Activated naive CD4-positive, alpha-beta T cell treated with anti-CD3 and anti-CD28 coated beads for 36 hours (primary cell): Measurements from ENCODE around the gene ST3GAL4. TPM values are rescaled to one million over a fixed set of nuclear protein-coding genes. Genes with fewer than 3 reads are reported as not detected.

ENCODE experiments used
- CTCF ChIA-PET: fragments of 350-600 bp; sonication (Branson Sonifier 250); formaldehyde crosslinking; loops from one replicate; lab custom pipeline; 2021; ENCODE audit warnings: antibody characterized with exemption; lab: Charles Lee
- DNase-seq: peaks from one replicate; pipeline ENCODE4 v3.0.0-alpha.2; 2020
- H3K27ac Mint-ChIP-seq: one replicate; pipeline ENCODE4 v1.8.0; 2021; ENCODE audit warnings: mild to moderate bottlenecking, mixed read lengths
- H3K27me3 Mint-ChIP-seq: one replicate; pipeline ENCODE4 v1.8.0; 2021; ENCODE audit warnings: low read depth, mixed read lengths
- H3K36me3 Mint-ChIP-seq: one replicate; pipeline ENCODE4 v1.8.0; 2021; ENCODE audit warnings: low read depth, mixed read lengths
- H3K4me1 Mint-ChIP-seq: one replicate; pipeline ENCODE4 v1.8.0; 2021; ENCODE audit warnings: low read depth, mixed read lengths
- H3K4me3 Mint-ChIP-seq: one replicate; pipeline ENCODE4 v1.8.0; 2021; ENCODE audit warnings: mild to moderate bottlenecking, moderate library complexity, mixed read lengths
- H3K9me3 Mint-ChIP-seq: one replicate; pipeline ENCODE4 v1.8.0; 2021; ENCODE audit warnings: mixed read lengths
- intact Hi-C: fragments of 100-400 bp; cut with micrococcal nuclease; formaldehyde crosslinking; loops from one replicate; pipeline ENCODE4 v1.15.1; 2023
- total RNA-seq, 2 experiments: library from RNA; stranded (reverse); gene quantifications; one replicate each; pipeline ENCODE4 v1.2.3, GENCODE V29; 2021

The ST3GAL4 gene
- total RNA-seq, 2 experiments from 2014 or later: 7.6 to 8.0 TPM

DNA sequence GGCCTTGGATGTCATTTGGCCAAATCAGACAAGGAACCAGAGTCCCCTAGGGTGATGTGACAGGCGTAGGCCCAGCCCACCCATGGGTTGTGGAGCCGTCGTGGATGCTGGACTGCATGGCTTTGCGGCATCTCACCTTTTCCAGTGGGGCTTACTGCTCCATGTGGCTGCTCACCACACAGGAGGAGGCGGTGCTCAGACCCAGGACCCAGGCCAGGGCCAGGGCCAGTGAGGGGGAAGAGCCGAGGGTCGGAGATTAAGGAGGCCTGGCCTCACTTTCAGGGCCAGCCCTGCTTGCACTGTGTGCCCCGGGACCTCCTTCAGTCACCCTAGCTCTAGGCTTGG is 105.6 kb downstream of the ST3GAL4 start:
- Mint-ChIP-seq H3K27me3 (peaks cover 2% of the 10 kb centered on the region), H3K36me3 (no peaks in the 10 kb centered on the region), H3K4me3 (no peak overlapping the region), H3K9me3 (no peaks in the 10 kb centered on the region), H3K4me1 (peaks cover 11% of the 10 kb centered on the region), H3K27ac (no peak overlapping the region)
- intact Hi-C loops: no loop called here
- no peak for DNase-seq
- CTCF ChIA-PET: interaction anchor here (1.3 to 1.8 kb wide), 2 partner anchors 19 to 20 kb away, joined by 4 to 5 read pairs; no protein-coding TSS in a partner anchor

DNA sequence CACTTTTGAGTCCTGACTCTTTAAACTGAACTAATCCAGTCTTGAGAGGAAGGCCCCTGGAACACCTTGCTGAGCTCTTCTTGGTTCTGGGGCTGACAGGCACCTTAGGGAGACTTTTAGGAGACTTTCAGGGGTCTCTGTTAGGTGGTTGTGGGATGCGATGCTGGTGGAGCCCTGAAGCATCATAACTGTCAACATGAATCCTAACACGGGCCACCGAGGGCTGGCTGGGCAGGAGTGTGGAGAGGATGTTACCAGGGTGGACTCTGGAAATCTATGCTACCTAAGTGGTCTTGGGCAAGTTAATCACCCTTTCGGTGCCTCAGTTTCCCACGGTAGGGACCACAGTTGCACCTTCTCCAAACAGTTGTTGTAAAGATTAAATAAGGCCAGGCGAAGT is 106.5 kb downstream of the ST3GAL4 start:
- no peak overlapping the region for H3K4me3 Mint-ChIP-seq
- no peaks in the 10 kb centered on the region for H3K36me3 Mint-ChIP-seq
- H3K4me1 Mint-ChIP-seq: peaks cover 18% of the 10 kb centered on the region
- peaks cover 2% of the 10 kb centered on the region for H3K27me3 Mint-ChIP-seq
- CTCF ChIA-PET: interaction anchor here (0.6 to 1.3 kb wide), 4 partner anchors 17 to 255 kb away, joined by 3 to 6 read pairs (median 4); no protein-coding TSS in a partner anchor
- H3K9me3 Mint-ChIP-seq: no peaks in the 10 kb centered on the region
- no peak for DNase-seq
- no peak overlapping the region for H3K27ac Mint-ChIP-seq
- intact Hi-C loops: no loop called here

- H3K36me3 Mint-ChIP-seq: no peaks in the 10 kb centered on the region
- intact Hi-C loops: no loop called here
- H3K4me1 Mint-ChIP-seq: peaks cover 18% of the 10 kb centered on the region
- H3K27me3 Mint-ChIP-seq: peaks cover 2% of the 10 kb centered on the region
- no peaks in the 10 kb centered on the region for H3K9me3 Mint-ChIP-seq
- CTCF ChIA-PET: interaction anchor here (0.6 to 1.3 kb wide), 3 partner anchors 17 to 254 kb away, joined by 3 to 6 read pairs (median 4); no protein-coding TSS in a partner anchor
- H3K27ac Mint-ChIP-seq: no peak overlapping the region
- no peak for DNase-seq
- H3K4me3 Mint-ChIP-seq: no peak overlapping the region
Observed at GRCh38 chr11:126462422-126462821, 106.9 kb downstream of the ST3GAL4 start.

Other genes starting within 250 kb of the ST3GAL4 start
- 10 to 100 TPM; 33.0 to 34.7 TPM for gene RPUSD4, start 144.0 kb upstream of the ST3GAL4 start, total RNA-seq
- gene FAM118B, start 143.9 kb upstream of the ST3GAL4 start, total RNA-seq: 1 to 10 TPM; 5.6 to 6.3 TPM
- gene SRPRA, start 86.8 kb upstream of the ST3GAL4 start, total RNA-seq: 100 to 1,000 TPM; 137 to 142 TPM
- gene FOXRED1, start 86.5 kb upstream of the ST3GAL4 start, total RNA-seq: 10 to 100 TPM; 41.2 to 48.6 TPM
- 1 to 10 TPM; 2.7 to 3.5 TPM for gene TIRAP, start 72.6 kb upstream of the ST3GAL4 start, total RNA-seq
- gene DCPS, start 51.6 kb upstream of the ST3GAL4 start, total RNA-seq: 10 to 100 TPM; 34.9 to 39.5 TPM